ENCODE data around the gene LARP4B.

LARP4B gene

DNA sequence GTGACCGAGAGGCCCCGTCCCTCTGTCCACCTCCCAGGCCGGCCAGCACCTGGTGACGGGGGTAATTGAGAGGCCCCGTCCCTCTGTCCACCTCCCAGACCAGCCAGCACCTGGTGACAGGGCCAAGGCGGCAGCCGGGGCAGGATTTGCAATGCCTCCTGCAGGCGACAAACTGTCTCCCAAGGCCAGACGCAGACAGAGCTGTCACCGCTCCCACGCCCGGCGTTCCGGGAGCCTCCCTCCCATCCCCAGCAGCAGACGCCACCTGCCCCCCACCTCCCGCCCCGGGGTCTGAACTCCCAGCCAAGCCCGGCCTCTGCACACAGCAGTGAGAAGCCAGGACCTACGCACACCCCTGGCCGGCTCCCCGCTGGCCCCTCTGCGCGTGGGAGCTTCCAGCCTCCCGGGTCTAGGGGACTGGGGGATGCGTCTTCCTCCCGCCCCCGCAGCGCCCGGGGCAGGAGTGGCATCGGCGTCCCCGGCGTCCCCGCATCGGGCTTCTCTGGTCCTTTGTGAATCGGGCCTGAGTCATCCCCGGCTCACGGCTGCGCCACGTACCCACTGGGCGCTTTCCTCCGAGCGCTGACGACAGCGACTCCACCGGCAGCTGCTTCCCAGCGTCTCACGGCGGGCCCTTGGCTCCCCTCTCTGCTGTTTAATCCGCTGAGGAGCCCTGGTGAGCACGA, 147.0 kb downstream of the LARP4B start:
- DNase-seq (ENCODE audit: low read depth, low spot score) = peak; percentile 80
- in situ Hi-C loops (cut with HindIII; ENCODE audit: low sequenced_read_pairs) = no loop called here

GRCh38 chr10:782751-783648, 148.5 kb downstream of the LARP4B start:
- H3K4me3 ChIP-seq (ENCODE audit: low read depth, low read length) = no peak overlapping the region
- no peak for DNase-seq (ENCODE audit: low read depth, low spot score)
- TF ChIP-seq, protein P1, sequence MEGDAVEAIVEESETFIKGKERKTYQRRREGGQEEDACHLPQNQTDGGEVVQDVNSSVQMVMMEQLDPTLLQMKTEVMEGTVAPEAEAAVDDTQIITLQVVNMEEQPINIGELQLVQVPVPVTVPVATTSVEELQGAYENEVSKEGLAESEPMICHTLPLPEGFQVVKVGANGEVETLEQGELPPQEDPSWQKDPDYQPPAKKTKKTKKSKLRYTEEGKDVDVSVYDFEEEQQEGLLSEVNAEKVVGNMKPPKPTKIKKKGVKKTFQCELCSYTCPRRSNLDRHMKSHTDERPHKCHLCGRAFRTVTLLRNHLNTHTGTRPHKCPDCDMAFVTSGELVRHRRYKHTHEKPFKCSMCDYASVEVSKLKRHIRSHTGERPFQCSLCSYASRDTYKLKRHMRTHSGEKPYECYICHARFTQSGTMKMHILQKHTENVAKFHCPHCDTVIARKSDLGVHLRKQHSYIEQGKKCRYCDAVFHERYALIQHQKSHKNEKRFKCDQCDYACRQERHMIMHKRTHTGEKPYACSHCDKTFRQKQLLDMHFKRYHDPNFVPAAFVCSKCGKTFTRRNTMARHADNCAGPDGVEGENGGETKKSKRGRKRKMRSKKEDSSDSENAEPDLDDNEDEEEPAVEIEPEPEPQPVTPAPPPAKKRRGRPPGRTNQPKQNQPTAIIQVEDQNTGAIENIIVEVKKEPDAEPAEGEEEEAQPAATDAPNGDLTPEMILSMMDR (IDR thresholded peaks at IDR 0.05; ENCODE audit: low read depth, low read length) = no peak
- in situ Hi-C loops (cut with HindIII; ENCODE audit: low sequenced_read_pairs) = no loop called here

More for the DNA sequence above, 147.0 kb downstream of the LARP4B start:
- H3K4me3 ChIP-seq (ENCODE audit: low read depth, low read length) = peak overlapping the region; percentile 38
- TF ChIP-seq, protein P1 (IDR thresholded peaks at IDR 0.05; ENCODE audit: low read depth, low read length) = peak; percentile 43

DNA sequence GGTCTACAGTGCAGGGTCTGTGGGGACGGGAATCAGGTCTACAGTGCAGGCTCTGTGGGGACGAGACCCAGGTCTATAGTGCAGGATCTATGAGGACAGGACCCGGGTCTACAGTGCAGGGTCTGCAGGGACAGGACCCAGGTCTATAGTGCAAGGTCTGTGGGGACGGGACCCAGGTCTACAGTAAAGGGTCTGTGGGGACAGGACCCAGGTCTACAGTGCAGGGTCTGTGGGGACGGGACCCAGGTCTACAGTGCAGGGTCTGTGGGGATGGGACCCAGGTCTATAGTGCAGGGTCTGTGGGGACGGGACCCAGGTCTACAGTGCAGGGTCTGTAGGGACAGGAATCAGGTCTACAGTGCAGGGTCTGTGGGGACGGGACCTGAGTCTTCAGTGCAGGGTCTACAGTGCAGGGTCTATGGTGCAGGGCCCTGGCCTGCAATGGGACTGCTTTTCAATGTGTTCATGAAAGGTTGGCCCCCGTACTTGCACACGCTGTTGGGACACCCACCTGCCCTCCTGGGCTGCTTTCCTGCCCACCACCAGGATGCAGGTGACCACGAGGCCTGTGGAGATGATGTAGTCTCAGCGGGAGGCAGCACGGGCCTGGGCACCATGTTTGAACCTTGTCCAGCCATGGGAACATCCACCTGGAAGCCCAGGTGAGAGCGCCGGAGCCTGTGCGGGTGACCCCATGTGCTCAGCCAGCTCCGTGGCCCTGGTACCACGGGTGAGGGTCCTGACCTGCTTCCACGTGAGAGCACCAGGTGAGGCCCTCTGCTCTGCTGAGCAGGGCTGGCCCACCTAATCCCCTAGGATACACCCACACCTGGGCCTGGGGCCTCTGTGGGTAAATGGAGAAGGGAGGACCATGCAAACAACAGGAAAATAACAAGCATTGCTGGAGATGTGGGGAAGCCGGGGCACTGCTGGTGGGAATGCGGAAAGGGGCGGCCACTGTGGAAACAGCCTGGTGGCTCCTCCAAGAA, 150.7 kb downstream of the LARP4B start:
- TF ChIP-seq, protein P1 (IDR thresholded peaks at IDR 0.05; ENCODE audit: low read depth, low read length) = no peak
- no peak overlapping the region for H3K4me3 ChIP-seq (ENCODE audit: low read depth, low read length)
- in situ Hi-C loops (cut with HindIII; ENCODE audit: low sequenced_read_pairs) = no loop called here
- no peak for DNase-seq (ENCODE audit: low read depth, low spot score)

GRCh38 chr10:778626-779330, 152.7 kb downstream of the LARP4B start:
- DNase-seq (ENCODE audit: low read depth, low spot score) = peak; percentile 30
- TF ChIP-seq, protein P1 (IDR thresholded peaks at IDR 0.05; ENCODE audit: low read depth, low read length) = no peak
- in situ Hi-C loops (cut with HindIII; ENCODE audit: low sequenced_read_pairs) = no loop called here
- H3K4me3 ChIP-seq (ENCODE audit: low read depth, low read length) = no peak overlapping the region

DNA sequence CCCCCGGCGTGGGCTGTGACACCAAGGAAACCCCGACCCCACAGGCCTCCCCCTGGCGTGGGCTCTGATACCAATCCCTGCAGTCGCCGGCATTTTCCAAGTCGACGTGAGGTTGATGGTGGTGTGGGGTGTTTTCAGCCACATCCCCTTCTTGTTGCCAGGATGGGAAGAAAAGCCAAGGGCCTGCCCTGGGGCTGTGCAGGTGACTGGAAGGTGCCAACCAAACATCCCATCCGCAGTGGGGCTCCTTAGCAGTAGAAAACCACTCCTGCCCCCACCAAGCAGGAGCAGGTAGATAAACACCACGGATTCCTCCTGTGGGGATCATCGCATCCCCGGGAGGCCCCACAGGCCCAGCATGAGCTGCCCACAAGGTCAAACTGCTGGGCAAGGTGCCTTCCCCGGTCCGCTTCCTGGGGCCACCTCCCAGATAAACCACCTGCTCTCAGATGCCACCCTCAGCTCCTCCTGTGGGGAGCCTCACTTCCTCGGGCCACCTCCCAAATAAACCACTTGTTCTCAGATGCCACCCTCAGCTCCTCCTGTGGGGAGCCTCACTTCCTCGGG, 153.5 kb downstream of the LARP4B start:
- no peak for DNase-seq (ENCODE audit: low read depth, low spot score)
- H3K4me3 ChIP-seq (ENCODE audit: low read depth, low read length) = no peak overlapping the region
- TF ChIP-seq, protein P1 (IDR thresholded peaks at IDR 0.05; ENCODE audit: low read depth, low read length) = no peak
- in situ Hi-C loops (cut with HindIII; ENCODE audit: low sequenced_read_pairs) = no loop called here
